Fibroblast of lung (primary cell): Measurements from ENCODE around the gene ZGPAT.

Source experiments
- CTCF ChIP-seq, 2 donors: IDR thresholded peaks in 1 of 2; conservative IDR thresholded peaks in 1 of 2; 1 replicate in 1 of 2; 2 replicates in 1 of 2; pipeline ENCODE4 v1.5.1; 2011 to 2012; ENCODE audit warnings: low read length in 2 of 2, control low read depth in 1 of 2, inconsistent platforms in 1 of 2, low read depth in 1 of 2, mild to moderate bottlenecking in 1 of 2
- EZH2 ChIP-seq: IDR thresholded peaks from 2 replicates; pipeline ENCODE4 v1.5.1; 2012; ENCODE audit warnings: low read length, control low read depth, mild to moderate bottlenecking; ENCODE audit errors: missing control alignments

GRCh38 chr20:63704749-63705117 is 3.1 kb upstream of the ZGPAT start:
- TF ChIP-seq CTCF (conservative IDR thresholded peaks at IDR 0.05 in 1 of 2, IDR thresholded peaks at IDR 0.05 in 1 of 2; ENCODE audit: low read depth in 1 of 2, low read length in 2 of 2) (no peak), EZH2 (no peak)
